HL-60/S4 treated with phorbol 12-myristate 13-acetate at 8.2 ng/mL for 4 days and 3 days (cell line): Measurements from ENCODE around the gene ADAMTSL2.

Experiments
- in situ Hi-C: fragments of 300-500 bp; cut with MboI; formaldehyde crosslinking; loops from 2 replicates; pipeline ENCODE4 v1.15.0; 2022; ENCODE audit warnings: low sequenced_read_pairs

ADAMTSL2 gene

DNA sequence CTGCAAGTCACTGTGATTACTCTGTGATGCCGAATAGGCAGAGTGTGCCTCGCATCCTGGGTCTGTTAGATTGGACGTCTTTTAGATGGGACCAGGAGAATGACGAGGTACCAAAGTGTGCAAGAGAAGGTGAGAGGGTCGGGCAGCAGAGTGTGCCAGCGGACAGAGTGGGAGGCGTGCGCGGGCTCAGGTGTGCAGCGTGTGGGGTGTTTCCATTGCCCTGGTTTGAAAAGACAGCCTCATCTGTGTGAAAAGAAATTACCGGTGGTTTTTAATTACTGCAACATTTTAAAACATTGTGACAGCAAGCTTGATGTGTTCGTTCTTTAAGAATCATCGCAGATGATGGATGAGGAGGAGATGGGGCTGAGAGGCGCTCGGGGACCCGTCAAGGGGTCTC, 78.9 kb downstream of the ADAMTSL2 start:
- in situ Hi-C loops = no loop called here

DNA sequence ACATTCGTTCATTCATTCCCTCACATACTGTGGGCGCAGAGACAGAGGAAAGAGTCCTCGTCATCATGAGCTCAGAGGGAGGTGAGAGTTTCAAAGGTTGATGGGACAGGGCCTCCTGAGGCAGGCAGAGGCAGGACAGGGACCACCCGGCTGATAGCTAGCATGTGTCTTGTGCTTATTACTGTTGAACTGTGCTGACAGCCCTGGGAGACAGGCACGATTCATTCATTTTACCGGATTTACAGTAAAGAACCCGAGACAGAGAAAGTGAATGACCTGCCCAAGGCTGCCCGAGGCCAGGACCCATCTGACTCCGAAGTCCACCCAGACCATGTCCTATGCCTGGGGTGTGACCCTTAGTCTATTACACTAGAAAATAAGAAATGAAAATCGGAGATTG, 79.6 kb downstream of the ADAMTSL2 start:
- in situ Hi-C loops = no loop called here

DNA sequence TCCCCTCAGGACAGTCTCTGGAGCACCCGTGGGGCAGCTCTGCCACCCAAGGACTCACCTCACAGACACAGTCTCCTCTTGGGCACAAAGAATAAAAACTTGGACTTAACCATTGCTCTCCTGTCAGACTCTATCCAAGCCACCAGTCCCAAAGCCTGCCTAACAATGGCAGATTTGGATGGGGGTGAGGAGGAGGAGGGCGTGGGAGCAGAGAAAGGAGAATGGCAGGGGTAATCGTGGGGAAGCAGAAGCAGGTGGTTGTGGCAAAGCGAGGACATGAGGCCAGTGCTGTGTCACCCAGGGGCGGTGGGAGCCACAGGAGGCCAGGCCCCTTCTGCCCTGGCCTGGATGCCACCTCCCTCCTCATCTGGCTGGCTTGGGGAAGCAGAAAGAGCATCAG, 80.2 kb downstream of the ADAMTSL2 start:
- in situ Hi-C loops = no loop called here

DNA sequence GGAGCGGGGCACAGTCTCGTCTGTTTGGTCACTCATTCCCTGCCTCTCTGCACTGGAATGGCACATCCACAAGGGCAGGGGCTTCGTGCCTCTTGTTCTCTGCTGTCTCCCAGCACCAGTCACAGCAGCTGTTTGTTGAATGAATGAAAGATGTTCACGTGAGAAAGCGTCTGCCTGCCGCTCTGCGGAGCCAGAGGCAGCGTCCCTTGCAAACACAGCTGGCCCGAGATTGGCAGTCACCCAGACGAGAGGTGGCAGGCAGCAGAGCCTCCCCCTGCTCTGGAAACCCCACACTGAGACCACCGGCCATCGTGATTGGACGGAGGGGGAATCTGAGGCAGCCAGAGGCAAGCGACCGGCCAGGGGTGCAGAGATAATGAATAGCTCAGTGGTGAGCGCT, 80.7 kb downstream of the ADAMTSL2 start:
- in situ Hi-C loops = no loop called here

DNA sequence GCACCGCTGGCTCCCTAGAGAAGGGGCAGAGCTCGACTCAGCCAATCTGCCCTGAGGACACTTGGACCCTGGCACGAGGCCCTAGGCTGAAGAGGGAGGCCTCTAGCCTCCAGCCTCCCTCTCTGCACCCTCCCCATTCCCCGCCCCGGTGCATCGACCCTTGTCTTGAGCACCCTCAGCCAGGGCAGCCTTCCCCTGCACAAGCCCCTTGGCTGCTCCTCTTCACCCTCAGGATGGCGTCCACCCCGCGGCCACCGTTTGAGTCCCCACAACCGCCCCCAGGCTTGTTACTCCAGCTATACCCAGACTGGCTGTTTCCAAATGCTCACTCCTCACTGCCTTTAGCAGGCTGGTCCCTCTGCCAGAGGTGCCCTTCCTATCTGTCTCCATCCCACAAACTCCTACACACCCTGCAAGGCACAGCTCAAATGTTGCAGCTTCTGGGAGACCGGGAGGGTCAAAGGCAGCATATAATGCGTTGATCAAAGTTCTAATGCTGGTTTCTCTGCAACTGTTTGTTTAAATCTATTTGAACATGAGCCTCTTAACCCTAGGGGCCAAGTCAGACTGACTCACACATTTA, 81.2 kb downstream of the ADAMTSL2 start:
- in situ Hi-C loops = no loop called here

DNA sequence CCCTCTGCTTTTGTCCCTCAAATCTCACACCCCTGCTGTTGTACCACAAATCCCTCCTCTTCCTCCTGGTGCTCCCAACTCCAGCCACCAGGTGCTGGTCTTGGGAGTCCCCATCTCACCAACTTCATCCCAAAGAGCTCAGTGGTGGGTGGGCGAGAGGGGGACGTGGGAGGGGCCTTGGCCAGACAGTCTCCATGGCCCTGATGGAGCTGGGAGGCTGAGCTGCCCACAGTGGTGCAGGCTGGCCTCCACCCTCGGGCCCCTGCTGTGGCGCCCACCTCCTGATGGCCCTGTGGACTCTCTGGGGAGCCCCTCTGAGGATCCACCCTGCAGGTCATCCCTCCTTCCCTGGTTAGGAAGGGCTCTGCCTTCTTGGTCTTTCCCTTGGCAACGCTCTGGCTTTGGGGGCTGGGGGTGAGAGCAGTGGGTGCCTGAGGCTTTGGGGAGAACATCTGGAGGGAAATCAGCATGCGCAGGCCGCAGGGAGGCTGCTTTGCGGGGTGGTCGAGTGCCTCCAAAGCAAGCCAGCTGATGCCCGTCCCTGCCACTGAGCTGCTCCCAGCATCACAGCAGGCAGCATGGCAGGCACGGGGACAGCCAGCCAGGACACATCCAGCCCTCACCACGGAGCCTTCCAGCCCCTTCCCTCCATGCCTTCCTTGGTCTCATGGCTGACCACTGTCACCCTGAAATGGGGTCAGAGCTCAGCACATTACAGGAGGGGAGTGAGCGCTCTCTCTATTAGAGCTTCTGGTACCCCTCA, 82.3 kb downstream of the ADAMTSL2 start:
- in situ Hi-C loops = no loop called here

DNA sequence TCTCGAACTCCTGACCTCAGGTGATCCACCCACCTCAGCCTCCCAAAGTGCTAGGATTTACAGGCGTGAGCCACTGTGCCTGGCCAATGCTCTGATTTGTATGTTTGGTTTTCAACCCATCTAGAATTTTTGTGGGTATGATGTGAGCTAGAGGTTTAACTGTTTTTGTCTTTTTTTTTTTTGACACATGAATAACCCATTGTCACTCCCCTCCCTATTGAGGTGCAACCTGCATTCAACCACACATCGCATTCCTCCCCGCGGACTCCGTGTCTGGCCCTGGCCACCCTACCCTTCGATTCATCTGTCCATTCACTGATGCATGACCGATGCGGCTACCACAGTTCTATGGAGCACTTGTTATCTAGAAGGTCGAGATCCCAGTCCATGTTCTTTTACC, 84.2 kb downstream of the ADAMTSL2 start:
- in situ Hi-C loops = no loop called here

DNA sequence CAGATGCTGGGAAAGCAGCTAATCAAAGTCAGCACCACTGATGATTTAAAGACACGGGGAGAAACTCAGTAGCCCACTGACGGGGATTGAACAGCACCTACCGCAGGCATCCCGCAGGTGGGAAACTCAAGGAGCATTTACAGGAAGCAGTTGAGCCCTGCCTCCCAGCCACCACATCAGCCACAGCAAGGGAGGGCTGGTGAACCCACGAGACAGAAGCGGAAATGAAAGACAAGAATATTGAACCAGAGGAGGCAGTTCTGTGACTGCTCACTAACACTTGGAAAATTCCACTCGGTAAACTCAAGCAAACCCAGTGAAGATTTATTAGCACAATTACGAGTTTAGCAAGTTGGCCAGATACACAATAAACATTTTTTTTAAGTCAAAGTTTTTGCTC, 85.3 kb downstream of the ADAMTSL2 start:
- in situ Hi-C loops = no loop called here

DNA sequence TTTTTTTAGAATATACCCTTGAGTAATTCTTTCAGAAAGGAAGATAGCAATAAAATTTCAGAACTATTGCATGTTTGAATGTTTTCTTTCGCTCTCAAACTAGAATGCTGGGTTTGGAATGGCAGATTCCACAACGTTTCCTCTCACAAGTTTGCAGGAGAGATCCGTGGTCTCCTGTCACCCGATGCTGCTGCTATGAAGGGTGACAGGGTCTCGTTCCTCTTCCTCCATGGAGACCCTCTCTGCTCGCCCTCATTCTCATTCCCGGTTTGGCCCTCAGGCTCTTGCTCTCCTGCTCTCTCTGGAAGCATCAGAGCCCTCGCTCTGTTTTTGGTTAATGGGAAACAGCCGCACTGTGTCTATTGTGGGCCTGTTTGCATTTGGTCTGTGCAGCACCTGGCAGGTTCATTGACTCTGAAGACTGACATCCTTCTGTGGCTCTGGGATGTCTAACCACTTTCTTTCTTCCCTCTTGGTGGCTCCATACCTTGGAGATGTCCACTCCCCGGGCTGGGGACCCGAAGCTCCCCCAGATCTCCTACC, 87.3 kb downstream of the ADAMTSL2 start:
- in situ Hi-C loops = no loop called here

DNA sequence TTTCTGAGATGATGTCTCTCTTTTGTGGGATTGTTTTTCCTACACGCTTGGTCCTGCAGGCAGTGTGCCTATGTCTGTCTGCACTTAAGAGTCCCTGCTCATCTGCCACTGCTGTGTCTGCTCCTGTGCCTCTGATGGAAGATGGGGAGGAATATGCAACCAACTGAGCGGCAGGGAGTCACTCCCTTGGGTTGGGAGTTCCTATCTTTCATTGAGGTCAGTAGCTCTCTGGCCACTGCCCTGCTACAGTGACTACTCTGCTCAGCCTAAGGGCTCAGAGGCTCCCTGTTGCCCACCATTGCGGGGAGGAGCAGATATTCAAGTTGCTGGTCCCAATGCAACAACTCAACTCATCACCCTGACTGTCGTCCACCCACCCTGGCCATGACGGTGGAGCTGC, 88.1 kb downstream of the ADAMTSL2 start:
- in situ Hi-C loops = no loop called here
